ENCODE measurements around the gene IGFLR1.
"Not testable (repeated sequence)": the region's sequence is repeated elsewhere in the genome, so short reads cannot be mapped to it uniquely, and the experiment has no call there.

IGFLR1 gene

DNA sequence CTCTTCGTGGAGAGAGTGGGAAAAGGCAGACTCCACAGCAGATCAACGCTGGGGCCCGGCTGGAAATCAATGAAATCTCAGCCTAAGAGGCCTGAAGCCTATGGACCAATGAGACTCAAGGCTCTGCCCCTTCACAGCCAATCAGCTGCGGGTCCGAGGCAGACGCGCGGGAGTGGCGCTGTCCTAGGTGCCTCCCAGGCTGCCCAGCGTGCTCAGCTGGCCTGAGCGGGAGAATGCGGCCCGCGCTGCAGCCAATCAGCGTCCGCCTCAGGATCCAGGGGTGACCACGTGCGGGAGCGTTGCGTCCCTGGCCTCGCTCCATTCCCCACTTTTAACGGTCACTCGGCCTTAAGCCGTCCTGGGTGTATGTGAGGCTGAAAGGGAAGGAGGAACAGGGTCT, 38.0 kb downstream of the IGFLR1 start, which contains the start of gene ZBTB32:
Gene ZBTB32 (plus strand): TSS at position 341 of the 400 bp plus-strand sequence. CDS start 10,069 bp downstream, outside the sequence.
- DNase-seq (ENCODE audit: low spot score): no peak

DNA sequence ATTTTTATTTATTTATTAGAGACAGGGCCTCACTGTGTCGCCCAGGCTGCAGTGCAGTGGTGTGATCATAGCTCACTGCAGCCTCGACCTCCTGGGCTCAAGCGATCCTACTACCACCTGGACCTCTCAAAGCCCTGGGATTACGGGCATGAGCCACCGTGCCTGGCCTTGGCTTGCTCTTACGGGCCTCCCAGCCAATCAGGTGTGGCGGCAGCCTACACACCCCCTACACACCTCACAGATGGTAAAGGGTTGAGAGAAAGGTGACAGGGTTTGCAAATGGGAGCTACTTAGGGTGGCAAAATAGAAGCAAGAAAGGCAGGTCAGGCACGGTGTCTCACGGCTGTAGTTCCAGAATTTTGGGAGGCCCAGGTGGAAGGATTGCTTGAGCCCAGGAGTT, 38.9 kb downstream of the IGFLR1 start:
- no peak for DNase-seq (ENCODE audit: low spot score)

DNA sequence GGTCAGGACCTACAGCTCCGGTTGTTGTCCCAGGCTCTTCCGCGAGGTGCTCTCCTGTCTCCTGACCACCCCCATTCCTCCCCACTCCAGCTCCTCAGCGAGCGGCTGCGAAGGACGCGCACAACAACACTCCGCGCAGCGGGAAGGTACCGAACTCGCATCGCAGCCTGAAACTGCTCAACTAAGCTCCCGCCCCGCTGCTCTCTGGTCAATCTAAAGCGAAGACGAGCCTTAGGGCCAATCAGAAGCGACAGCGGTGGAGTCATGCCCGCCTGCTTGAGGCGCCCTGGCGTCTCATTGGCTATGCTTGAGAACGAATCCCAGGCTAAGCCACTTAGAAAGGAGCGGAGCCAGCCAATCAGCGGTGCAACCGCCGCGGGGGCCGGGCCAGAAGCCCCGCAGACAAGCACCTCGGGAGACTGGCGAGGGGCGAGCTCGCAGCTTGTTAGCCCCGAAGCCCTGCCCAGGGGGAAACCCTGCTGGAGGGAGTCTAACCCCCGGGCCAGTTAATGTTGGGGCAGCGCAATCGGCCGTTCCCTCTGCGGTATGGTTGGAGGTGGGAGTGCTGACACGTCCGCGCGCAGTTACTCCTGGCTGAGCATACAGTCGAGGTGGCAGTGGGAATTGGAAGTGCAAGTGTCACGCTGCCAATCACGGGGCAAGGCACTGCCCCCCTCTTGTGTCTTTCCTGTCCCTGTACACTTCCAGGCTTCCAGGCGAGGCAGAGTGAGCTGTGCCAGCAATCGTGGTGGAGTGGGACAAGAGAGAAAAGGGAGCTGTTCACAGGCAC, 39.8 kb downstream of the IGFLR1 start:
- peak; percentile 96 for DNase-seq (ENCODE audit: low spot score)

DNA sequence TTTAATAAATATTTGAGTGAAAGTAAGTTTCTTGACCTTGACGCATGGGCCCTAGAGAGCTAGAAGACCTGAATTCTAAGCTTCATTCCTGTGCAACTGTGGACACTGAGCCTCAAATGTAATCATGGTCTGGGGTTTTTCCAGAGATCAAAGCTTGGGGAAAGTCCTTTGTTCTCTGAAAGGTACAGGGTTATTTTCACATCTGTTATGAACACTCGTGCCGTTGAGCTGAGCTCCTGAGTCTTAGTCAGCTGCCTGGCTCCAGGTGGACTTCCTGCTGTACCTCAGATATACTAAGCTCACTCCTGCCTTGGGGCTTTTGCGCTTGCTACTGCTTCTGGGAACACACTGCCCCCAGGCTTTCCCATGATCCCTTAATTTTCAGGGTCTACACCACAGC, 45.4 kb downstream of the IGFLR1 start:
- DNase-seq (ENCODE audit: low spot score): no peak

DNA sequence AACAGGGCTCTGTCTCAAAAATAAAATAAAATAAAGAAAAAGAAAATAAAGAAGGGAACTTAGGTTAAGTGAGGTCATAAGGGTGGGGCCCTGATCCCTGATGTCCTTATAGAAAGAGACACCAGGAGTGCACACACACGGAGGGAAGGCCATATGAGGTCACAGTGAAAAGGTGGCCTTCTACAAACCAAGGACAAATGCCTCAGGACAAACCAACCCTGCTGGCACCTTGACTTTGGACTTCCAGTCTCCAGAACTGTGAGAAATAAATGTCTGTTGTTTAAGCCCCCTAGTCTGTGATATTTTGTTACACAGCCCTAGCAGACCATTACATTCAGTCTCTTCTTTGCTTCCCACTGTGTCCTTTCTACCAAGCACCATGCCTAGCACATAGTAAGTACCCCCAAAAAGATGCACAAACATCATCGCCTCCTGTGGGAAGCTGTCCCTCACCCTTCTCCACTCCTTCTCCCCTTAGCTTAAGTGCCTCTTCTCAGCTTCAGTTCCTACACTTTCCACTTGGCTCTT, 46.3 kb downstream of the IGFLR1 start:
- DNase-seq (ENCODE audit: low spot score): no peak

DNA sequence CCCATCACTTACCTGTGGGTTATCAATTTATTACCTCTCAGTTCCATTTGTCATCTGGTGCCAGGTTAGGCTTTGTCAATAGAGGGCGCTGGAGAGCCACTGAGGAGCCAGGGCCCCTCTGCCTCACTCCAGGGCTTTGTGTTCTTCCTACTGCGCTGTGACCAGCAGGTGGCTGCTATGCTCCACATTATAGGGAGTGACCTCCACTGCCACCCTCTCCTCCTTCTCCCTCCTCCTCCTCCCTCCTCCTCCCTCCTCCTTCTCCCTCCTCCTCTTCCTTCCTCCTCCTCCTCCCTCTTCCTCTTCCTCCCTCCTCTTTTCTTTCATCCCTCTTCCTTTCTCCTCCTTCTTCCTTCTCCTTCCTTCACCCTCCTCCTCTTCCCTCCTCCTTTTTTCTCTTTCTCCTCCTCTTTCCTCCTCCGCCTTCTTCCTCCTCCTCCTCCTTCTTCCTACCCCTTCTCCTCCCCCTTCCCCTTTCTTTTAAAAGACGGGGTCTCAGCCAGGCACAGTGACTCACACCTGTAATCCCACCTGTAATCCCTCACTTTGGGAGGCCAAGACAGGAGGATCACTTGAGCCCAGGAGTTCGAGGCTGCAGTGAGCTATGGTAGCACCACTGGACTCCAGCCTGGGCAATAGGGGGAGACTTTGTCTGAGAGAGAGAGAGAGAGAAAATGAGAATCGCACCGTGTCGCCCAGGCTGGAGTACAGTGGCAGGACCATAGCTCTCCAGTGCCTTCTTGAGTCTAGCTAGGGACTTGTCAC, 48.2 kb downstream of the IGFLR1 start:
- peak; percentile 94 for DNase-seq (ENCODE audit: low spot score)

DNA sequence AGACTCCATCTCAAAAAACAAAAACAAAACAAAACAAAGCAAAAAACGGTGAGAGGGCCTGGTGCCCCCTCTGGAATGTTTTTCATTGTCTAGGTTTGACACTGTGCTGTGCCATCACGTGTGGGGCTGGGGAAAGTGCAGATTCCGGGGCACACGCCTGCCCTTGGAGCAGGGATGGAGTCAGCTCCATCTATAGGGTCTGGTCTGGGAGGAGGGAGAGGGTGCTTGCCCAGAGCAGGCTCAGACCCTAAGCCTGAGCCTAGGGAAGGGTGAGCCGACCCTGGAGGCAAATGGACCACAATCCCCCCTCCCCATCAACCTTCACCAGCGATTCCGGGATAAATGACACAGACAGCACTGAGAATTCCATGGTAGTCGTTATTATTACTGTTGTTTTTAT, 48.8 kb downstream of the IGFLR1 start:
- no peak for DNase-seq (ENCODE audit: low spot score)

DNA sequence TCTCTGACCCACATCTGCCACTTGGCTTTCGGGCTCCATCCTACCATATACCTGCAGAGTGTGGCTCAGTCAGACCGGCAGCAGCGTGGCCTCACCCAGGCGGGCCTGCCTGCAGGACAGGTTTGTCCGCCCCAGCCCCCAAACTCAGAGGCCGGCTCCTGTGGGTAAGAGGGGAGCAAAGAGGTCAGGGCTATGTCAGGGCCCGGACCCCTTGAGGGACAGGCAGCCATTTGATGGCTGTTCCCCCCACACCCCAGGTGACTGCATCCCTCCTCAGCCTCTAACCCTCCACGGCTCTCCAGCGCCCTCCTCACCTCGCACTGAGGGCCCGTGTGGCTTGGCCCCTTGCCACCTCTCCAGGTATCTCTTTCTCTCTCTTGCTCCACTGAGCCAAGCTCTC, 50.2 kb downstream of the IGFLR1 start:
- DNase-seq (ENCODE audit: low spot score): no peak

DNA sequence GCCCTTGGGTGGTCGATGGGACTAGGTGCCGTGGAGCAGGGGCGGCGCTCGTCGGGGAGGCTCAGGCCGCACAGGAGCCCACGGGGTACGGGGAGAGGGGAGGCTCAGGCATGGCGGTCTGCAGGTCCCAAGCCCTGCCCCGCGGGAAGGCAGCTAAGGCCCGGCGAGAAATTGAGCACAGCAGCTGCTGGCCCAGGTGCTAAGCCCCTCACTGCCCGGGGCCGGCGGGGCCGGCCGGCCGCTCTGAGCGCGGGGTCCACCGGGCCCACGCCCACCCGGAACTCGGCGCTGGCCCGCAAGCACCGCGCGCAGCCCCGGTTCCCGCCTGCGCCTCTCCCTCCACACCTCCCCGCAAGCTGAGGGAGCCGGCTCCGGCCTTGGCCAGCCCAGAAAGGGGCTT, 51.1 kb downstream of the IGFLR1 start:
- not testable (repeated sequence) for DNase-seq (ENCODE audit: low spot score)

DNA sequence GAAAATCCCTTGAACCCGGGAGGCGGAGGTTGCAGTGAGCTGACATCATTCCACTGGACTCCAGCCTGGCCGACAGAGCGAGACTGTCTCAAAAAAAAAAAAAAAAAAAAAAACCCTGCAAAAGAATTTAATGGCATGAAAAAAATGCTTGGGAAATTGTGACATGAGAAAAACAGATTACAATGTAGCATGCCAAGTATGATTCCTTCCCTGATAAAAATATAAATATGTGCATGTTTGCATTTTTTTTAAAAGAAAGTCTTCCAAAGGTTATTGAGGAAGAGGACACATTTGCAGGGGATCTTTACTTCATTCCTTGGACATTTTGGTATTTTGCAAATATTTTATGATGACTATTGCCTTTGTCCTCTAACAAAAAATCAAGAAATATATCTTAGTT, 52.4 kb downstream of the IGFLR1 start:
- no peak for DNase-seq (ENCODE audit: low spot score)

Measured in CD4-positive, alpha-beta T cell treated with Interleukin-15 for 4 hours (primary cell).